NCI-H2227 treated with DMSO at 0.1 percent for 48 hours (cell line): ENCODE data around the gene TUFT1.
A peak's percentile ranks its signal among the peaks of the same experiment; 100 is the strongest.

ENCODE experiments used
- DNase-seq: peaks from one replicate; lab custom pipeline; 2025; lab: John Stamatoyannopoulos, UW

The TUFT1 gene

GRCh38 chr1:151539321-151540020, 638 bp upstream of the TUFT1 start:
- peak; percentile 73 for DNase-seq

DNA sequence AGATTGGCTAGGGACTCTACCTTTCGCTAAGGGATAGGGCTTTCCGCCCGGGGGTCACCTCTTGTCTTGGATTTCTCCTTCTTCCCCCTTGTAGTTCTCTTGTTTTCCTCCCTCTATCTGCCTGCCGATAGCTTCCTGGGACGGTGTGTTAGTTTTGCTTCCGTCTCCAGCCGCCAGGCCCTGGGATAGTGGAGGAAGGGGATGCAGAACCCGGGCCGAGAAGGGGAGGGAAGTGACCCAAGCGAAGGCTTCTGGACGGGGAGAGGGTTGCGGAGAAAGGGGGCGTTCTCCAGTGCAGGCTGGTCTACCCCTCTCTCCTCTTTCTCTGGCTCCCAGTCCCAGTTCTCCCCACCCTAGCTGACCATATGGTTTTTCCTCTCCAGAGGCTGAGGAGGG, 871 bp downstream of the TUFT1 start:
- no peak for DNase-seq

- no peak for DNase-seq
Observed at GRCh38 chr1:151541752-151542151, 1.6 kb downstream of the TUFT1 start.

GRCh38 chr1:151542710-151543129, 2.6 kb downstream of the TUFT1 start:
- DNase-seq = no peak

- DNase-seq = no peak
Observed at GRCh38 chr1:151545542-151545941, 5.4 kb downstream of the TUFT1 start.

GRCh38 chr1:151546011-151546925, 6.2 kb downstream of the TUFT1 start:
- DNase-seq = no peak

- no peak for DNase-seq
Observed at GRCh38 chr1:151547119-151547899, 7.2 kb downstream of the TUFT1 start.

DNA sequence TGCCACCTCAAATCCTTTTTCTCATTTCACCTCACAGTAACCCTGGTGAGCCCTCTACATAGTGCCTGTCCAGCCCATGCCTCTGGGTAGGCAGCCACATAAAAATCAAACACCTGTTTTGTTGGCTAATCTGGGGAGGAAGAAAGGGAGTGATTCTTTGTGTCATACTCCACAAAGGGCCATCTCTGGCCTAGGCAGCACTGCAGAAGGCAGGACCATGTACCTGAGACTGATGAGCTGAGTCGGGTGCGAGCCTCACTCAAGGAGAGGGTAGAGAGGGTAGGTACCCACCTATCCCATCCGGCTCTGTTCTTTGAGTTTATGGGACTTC, 7.8 kb downstream of the TUFT1 start:
- DNase-seq = no peak

DNA sequence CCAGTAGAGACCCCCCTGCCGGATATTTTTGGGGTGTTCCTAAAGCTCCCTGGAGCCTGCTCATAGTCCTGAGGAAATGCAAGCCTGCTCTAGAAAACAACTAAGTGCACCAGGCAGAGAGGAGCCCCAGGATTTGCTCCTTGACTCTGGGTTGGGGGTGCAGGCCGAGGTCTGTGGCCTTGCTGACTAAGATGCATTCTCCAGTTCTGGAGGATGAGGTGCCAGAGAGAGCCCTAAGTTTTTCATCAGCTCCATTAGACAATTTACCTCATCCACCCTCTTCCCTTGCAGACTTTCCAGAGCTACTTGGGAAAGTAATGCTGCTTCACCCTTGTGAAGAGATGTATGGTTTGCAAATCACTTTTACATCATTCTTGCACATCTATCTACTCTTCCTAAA, 9.1 kb downstream of the TUFT1 start:
- DNase-seq = no peak

GRCh38 chr1:151553659-151554058, 13.6 kb downstream of the TUFT1 start:
- DNase-seq = no peak

DNA sequence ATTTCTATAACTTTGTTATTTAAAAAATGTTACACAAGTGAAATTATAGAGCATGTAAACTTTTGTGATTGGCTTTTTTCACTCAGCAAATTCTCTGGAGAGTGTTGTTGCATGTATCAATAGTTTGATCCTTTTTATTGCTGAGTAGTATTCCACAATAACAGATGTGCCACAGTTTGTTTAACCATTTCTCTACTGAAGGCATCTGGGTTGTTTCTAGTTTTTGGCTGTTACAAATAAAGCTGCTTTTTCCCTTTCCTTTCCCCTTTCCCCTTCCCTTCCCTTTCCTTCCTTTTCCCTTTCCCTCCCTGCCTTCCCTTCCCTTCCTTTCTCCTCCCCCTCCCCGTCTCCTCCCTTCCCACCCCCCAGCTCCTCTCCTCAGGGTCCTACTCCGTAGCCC, 15.9 kb downstream of the TUFT1 start:
- no peak for DNase-seq

DNA sequence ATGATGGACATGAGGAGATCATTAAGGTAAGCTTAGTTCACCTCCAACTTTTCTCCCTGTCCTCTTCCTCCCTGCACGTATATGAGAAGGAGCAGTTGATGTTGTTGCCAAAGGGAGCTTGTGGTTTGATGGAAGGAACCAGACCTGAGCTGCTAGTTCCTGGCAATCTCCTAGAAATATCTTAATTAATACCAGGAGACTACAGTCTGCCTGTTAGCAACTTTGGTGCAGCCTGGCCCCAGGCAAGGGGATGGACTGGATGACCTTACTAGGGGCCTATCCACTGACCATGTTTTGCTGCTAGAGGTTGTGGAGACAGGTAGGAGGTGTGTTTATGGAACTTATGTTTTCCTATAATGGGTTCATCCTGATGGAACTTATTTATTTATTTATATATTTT, 22.6 kb downstream of the TUFT1 start:
- DNase-seq = no peak

DNA sequence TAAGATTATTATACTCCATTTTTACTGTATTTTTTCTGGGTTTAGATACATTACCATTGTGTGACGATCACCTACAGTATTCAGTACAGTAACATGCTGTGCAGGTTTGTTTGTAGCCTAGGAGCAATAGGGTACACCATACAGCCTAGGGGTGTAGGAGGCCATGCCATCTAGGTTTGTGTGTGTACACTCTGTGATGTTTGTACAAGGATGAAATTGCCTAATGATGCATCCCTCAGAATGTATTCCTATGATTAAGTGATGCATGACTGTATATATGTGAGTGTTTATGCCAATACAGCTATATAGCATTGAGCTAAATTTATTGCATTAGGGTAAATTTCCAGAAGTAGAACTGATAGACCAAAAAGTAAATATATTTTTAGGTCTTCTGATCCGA, 23.3 kb downstream of the TUFT1 start:
- no peak for DNase-seq

DNA sequence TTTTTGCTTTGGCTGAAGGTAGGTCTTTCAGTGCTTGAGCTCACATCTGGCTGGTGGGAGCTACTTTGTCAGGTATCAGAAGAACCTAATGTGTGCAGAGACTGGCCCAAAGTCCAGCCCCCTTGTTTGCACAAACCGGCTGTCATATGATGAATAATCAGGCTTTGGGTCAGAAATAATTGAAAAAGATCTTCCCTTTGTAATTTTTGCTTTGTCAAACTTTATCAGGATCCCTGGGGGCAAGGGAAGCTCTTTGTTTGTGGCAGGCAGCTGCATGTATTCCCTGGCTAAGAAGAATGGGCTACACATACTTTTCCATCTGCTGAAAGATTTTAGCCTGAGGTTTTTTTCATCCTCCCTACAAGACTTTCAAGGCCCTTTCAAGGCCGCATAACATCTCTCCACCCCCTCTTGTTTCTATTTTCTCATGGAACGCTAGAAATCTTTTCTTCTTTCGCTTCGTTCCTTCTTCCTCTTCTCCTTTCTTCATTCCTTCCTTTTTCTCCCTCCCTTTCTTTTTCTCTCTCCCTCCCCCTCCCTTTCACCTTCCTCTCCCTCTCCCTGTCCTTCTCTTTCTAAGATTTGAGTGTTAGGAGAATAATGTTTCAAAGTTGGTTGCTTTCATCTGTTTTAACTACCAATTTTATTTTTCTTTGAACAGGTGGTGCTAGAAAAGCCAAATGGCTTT, 25.5 kb downstream of the TUFT1 start:
- no peak for DNase-seq

DNA sequence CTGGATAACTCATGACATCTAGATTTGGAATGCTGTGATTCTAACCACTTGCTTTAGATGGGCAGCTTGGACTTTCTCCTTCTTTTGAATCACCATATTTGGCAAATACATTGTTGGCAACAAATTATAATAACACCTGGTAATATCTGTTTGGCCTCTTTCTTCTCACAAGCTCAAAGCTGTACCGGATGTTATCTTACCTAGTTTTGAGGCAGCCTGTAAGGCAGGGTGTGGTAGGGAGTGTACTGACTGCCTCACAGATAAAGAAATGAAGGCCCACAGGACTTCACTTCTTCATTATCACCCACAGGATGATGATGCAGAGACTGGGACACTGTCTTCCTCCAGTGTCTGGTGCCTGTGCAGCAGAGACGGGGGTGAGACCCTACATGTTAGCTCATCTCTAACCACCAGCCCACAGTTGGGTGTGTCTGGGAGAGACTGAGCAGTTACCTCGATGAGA, 28.5 kb downstream of the TUFT1 start:
- DNase-seq = no peak

DNA sequence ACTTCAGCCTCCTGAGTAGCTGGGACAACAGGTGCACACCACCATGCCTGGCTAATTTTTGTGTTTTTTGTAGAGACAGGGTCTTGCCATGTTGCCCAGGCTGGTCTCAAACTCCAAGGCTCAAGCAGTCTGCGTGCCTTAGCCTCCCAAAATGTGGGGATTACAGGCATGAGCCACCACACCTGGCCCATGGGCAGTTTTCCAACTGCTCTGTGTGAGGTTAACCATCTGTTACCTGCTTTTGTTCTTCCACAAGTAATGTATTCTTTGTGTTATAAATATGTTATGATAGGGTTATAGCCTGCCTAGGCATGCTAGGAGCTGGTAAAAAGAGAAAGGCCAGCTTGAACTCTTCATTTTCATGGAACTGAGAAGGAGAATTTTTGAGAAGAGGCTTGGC, 30.7 kb downstream of the TUFT1 start:
- no peak for DNase-seq

- no peak for DNase-seq
Observed at GRCh38 chr1:151574575-151575529, 34.7 kb downstream of the TUFT1 start.

- no peak for DNase-seq
Observed at GRCh38 chr1:151577173-151577572, 37.1 kb downstream of the TUFT1 start.

GRCh38 chr1:151578941-151579340, 38.8 kb downstream of the TUFT1 start:
- no peak for DNase-seq

- DNase-seq = no peak
Observed at GRCh38 chr1:151579436-151580225, 39.5 kb downstream of the TUFT1 start.
